A549 (cell line): ENCODE data around the gene ANAPC7. TPM values are rescaled to one million over a fixed set of nuclear protein-coding genes. Genes with fewer than 3 reads are reported as not detected.
A peak's percentile ranks its signal among the peaks of the same experiment; 100 is the strongest.

ENCODE experiments used
- ATAC-seq, 2 experiments: fragments of 200-7000 bp in 1 of 2; fragments of >200 bp in 1 of 2; cut with Nextera tagmentation in 1 of 2; cut with Tn5 transposase in 1 of 2; 3 replicates each; pipeline versions ENCODE4 v1.8.0 to v1.9.1; 2018 to 2020; ENCODE audit warnings: mild to moderate bottlenecking in 1 of 2, moderate library complexity in 1 of 2
- CTCF ChIA-PET: fragments of 300-600 bp; sonication (Branson Sonifier 250); formaldehyde crosslinking; extraction: SDS; loops from one replicate; lab custom pipeline; 2021; ENCODE audit warnings: antibody characterized with exemption, inconsistent platforms; lab: Yijun Ruan, JAX
- POLR2A ChIA-PET: fragments of 350-600 bp; formaldehyde crosslinking; extraction: SDS; loops from one replicate; lab custom pipeline; 2021; ENCODE audit warnings: antibody characterized with exemption, inconsistent platforms; lab: Yijun Ruan, JAX
- DNase-seq, 2 experiments: peaks; one replicate each; pipeline versions ENCODE4 v3.0.0 to v3.0.0-alpha.2; 2011 to 2016; ENCODE audit warnings: low read depth in 1 of 2, low spot score in 1 of 2
- FAIRE-seq: peaks from 2 replicates; lab custom pipeline; 2011; peaks lifted over from hg19 to GRCh38; lab: Jason Lieb, UNC
- H3K27ac ChIP-seq, 2 experiments: fragments of >200 bp; sonication (Bioruptor Twin); formaldehyde crosslinking; 3 replicates each; pipeline ENCODE4 v1.5.1; 2016 to 2017
- H3K4me1 ChIP-seq: fragments of >200 bp; sonication (Bioruptor Twin); formaldehyde crosslinking; 3 replicates; pipeline ENCODE4 v1.6.1; 2016
- H3K4me2 ChIP-seq: fragments of >200 bp; sonication (Bioruptor Twin); formaldehyde crosslinking; 3 replicates; pipeline ENCODE4 v1.6.1; 2016
- H3K4me3 ChIP-seq: fragments of >200 bp; sonication (Bioruptor Twin); formaldehyde crosslinking; 3 replicates; pipeline ENCODE4 v1.5.1; 2016
- H3K9me3 ChIP-seq: fragments of >200 bp; sonication (Bioruptor Twin); formaldehyde crosslinking; 3 replicates; pipeline ENCODE4 v1.6.1; 2016
- CHD4 ChIP-seq: fragments of 200-600 bp; sonication (generic); IDR thresholded peaks from 2 replicates; pipeline ENCODE4 v1.6.1; 2016; ENCODE audit warnings: antibody characterized with exemption, mild to moderate bottlenecking, borderline replicate concordance
- EHF ChIP-seq: fragments of 250-450 bp; sonication (Bioruptor Pico); IDR thresholded peaks from 2 replicates; pipeline ENCODE4 v1.5.0; 2020; ENCODE audit warnings: mild to moderate bottlenecking
- EP300 ChIP-seq, 2 experiments: fragments of >200 bp; sonication (Bioruptor Twin); formaldehyde crosslinking; IDR thresholded peaks; 2 replicates in 1 of 2; 3 replicates in 1 of 2; pipeline ENCODE4 v1.6.1; 2016 to 2017
- ESRRA ChIP-seq: fragments of 150-350 bp; IDR thresholded peaks from 2 replicates; pipeline ENCODE4 v1.6.1; 2014; ENCODE audit warnings: mild to moderate bottlenecking, low read length, borderline replicate concordance
- FOSL2 ChIP-seq, 2 experiments: fragments of 450-650 bp in 1 of 2; fragments of >200 bp in 1 of 2; sonication (Bioruptor Twin) in 1 of 2; formaldehyde crosslinking; IDR thresholded peaks; 2 replicates each; pipeline versions ENCODE4 v1.5.0 to v1.6.1; 2016 to 2020; ENCODE audit warnings: mild to moderate bottlenecking in 1 of 2, moderate library complexity in 1 of 2
- HOXA7 ChIP-seq: fragments of 250-450 bp; sonication (Bioruptor Pico); IDR thresholded peaks from 2 replicates; pipeline ENCODE4 v1.5.0; 2020; ENCODE audit warnings: mild to moderate bottlenecking, moderate library complexity
- HOXB13 ChIP-seq: fragments of 250-450 bp; sonication (Bioruptor Pico); IDR thresholded peaks from 2 replicates; pipeline ENCODE4 v1.5.0; 2020; ENCODE audit warnings: low read depth, mild to moderate bottlenecking, moderate library complexity
- JUNB ChIP-seq: fragments of >200 bp; sonication (Bioruptor Twin); formaldehyde crosslinking; IDR thresholded peaks from 2 replicates; pipeline ENCODE4 v1.6.1; 2016
- KDM5A ChIP-seq: fragments of 200-600 bp; sonication (generic); IDR thresholded peaks from 2 replicates; pipeline ENCODE4 v1.6.1; 2016; ENCODE audit warnings: antibody characterized with exemption, mild to moderate bottlenecking
- MAFK ChIP-seq: fragments of 450-650 bp; IDR thresholded peaks from 2 replicates; pipeline ENCODE4 v1.6.1; 2014; ENCODE audit not compliant: partially characterized antibody
- MYC ChIP-seq: IDR thresholded peaks from 2 replicates; pipeline ENCODE4 v1.6.1; 2012; ENCODE audit warnings: mild to moderate bottlenecking, inconsistent platforms, low read length, improper control_type of control experiment, borderline replicate concordance
- NFE2L2 ChIP-seq: fragments of 150-350 bp; conservative IDR thresholded peaks from 2 replicates; pipeline ENCODE4 v1.6.1; 2014; ENCODE audit warnings: low read length
- NR3C1 ChIP-seq: fragments of >200 bp; sonication (Bioruptor Twin); formaldehyde crosslinking; IDR thresholded peaks from 3 replicates; pipeline ENCODE4 v1.6.1; 2017
- POLR2A ChIP-seq: IDR thresholded peaks from 2 replicates; pipeline ENCODE4 v1.6.1; 2012; ENCODE audit warnings: mild to moderate bottlenecking, low read length
- RFX5 ChIP-seq: fragments of 450-650 bp; IDR thresholded peaks from 2 replicates; pipeline ENCODE4 v1.7.1; 2014; ENCODE audit warnings: antibody characterized with exemption, mild to moderate bottlenecking, moderate library complexity
- SMC3 ChIP-seq: fragments of >200 bp; sonication (Bioruptor Twin); formaldehyde crosslinking; IDR thresholded peaks from 3 replicates; pipeline ENCODE4 v1.6.1; 2018; ENCODE audit warnings: inconsistent platforms
- ZC3H11A ChIP-seq: fragments of 450-650 bp; IDR thresholded peaks from 2 replicates; pipeline ENCODE4 v1.6.1; 2014; ENCODE audit warnings: antibody characterized with exemption, mild to moderate bottlenecking
- ZFP36 ChIP-seq: fragments of 450-650 bp; IDR thresholded peaks from 2 replicates; pipeline ENCODE4 v1.6.1; 2014; ENCODE audit warnings: borderline replicate concordance; ENCODE audit not compliant: partially characterized antibody
- ZSCAN20 ChIP-seq: fragments of 250-450 bp; sonication (Bioruptor Pico); IDR thresholded peaks from 2 replicates; pipeline ENCODE4 v1.8.0; 2022; ENCODE audit warnings: mild to moderate bottlenecking, moderate library complexity
- WGBS: methylation state at CpG from one replicate; pipeline ENCODE4 v1.1.6; 2017; ENCODE audit errors: missing lambda C conversion rate; 5-methylcytosine and 5-hydroxymethylcytosine counted together
- polyA plus RNA-seq, 4 experiments: library from polyadenylated mRNA; depleted of rRNA in 3 of 4; stranded (reverse); fragments of >200 nt; fragmentation: RNase III in 1 of 4; extraction: RNeasy Plus Mini Kit Qiagen cat#74134 plus additional on column Dnase treatment in 1 of 4; gene quantifications; 2 replicates in 3 of 4; 3 replicates in 1 of 4; pipeline ENCODE4 v1.2.3, GENCODE V29; 2011 to 2017
- TF ChIP-seq, protein P1 (sequence below): fragments of 250-450 bp; sonication (Bioruptor Pico); IDR thresholded peaks from 2 replicates; pipeline ENCODE4 v1.5.0; 2021; ENCODE audit warnings: mild to moderate bottlenecking, moderate library complexity, borderline replicate concordance
- TF ChIP-seq, protein P2 (sequence below): IDR thresholded peaks from 2 replicates; pipeline ENCODE4 v1.6.1; 2012
- TF ChIP-seq, protein P3 (sequence below): fragments of 150-350 bp; IDR thresholded peaks from 2 replicates; pipeline ENCODE4 v1.6.1; 2014; ENCODE audit warnings: low read depth, mild to moderate bottlenecking, low read length
- TF ChIP-seq, protein P4 (sequence below): IDR thresholded peaks from 2 replicates; pipeline ENCODE4 v1.6.1; 2012; ENCODE audit warnings: low read depth, borderline replicate concordance
- TF ChIP-seq, protein P5 (sequence below): fragments of 250-450 bp; sonication (Bioruptor Pico); IDR thresholded peaks from 2 replicates; pipeline ENCODE4 v1.5.0; 2020; ENCODE audit warnings: low read depth, mild to moderate bottlenecking, moderate library complexity

ANAPC7 gene
- polyA plus RNA-seq, 2 of the 4 experiments (the other 2 are of a cell fraction), result 66.1 to 122 TPM

DNA sequence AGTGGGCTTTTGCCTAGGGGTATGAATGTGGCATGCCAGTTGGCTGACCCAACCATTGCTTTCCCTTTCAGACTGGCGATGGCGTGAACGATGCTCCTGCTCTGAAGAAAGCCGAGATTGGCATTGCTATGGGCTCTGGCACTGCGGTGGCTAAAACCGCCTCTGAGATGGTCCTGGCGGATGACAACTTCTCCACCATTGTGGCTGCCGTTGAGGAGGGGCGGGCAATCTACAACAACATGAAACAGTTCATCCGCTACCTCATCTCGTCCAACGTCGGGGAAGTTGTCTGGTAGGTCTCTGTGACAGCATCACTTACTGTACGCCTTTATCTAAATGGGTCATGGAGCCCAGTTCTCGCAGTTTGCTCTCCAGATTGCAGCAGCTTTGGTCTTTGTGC lies 61.4 kb downstream of the ANAPC7 start:
- ChIA-PET POLR2A (no interaction called here), CTCF (interaction anchor here (1.2 kb wide), 1 partner anchor 243 kb away, joined by 6 read pairs; no protein-coding TSS in a partner anchor)
- Histone ChIP-seq H3K27ac (0 out of 6 replicates have a peak overlapping the region, but pooled peaks of 1 of the 2 experiments have one; percentile 1), H3K4me1 (peaks cover 46% of the 10 kb centered on the region), H3K9me3 (no peaks in the 10 kb centered on the region), H3K4me2 (no peak overlapping the region), H3K4me3 (no peak overlapping the region)
- ATAC-seq (no peak), FAIRE-seq (no peak), DNase-seq (no peak)
- TF ChIP-seq SMC3 (no peak), EHF (no peak), MAFK (no peak), KDM5A (no peak), JUNB (no peak), HOXB13 (CRISPR knock-in tag) (no peak), POLR2A (no peak), CHD4 (no peak), ZC3H11A (no peak), ZSCAN20 (CRISPR knock-in tag) (no peak), NFE2L2 (no peak), FOSL2 (IDR thresholded peaks at IDR 0.05) (no peak), FOSL2 (CRISPR knock-in tag; IDR thresholded peaks at IDR 0.05) (no peak), ZFP36 (no peak), HOXA7 (CRISPR knock-in tag) (no peak)
- TF ChIP-seq, protein P1, sequence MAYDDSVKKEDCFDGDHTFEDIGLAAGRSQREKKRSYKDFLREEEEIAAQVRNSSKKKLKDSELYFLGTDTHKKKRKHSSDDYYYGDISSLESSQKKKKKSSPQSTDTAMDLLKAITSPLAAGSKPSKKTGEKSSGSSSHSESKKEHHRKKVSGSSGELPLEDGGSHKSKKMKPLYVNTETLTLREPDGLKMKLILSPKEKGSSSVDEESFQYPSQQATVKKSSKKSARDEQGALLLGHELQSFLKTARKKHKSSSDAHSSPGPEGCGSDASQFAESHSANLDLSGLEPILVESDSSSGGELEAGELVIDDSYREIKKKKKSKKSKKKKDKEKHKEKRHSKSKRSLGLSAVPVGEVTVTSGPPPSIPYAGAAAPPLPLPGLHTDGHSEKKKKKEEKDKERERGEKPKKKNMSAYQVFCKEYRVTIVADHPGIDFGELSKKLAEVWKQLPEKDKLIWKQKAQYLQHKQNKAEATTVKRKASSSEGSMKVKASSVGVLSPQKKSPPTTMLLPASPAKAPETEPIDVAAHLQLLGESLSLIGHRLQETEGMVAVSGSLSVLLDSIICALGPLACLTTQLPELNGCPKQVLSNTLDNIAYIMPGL (CRISPR knock-in tag), result no peak
- TF ChIP-seq, protein P2, sequence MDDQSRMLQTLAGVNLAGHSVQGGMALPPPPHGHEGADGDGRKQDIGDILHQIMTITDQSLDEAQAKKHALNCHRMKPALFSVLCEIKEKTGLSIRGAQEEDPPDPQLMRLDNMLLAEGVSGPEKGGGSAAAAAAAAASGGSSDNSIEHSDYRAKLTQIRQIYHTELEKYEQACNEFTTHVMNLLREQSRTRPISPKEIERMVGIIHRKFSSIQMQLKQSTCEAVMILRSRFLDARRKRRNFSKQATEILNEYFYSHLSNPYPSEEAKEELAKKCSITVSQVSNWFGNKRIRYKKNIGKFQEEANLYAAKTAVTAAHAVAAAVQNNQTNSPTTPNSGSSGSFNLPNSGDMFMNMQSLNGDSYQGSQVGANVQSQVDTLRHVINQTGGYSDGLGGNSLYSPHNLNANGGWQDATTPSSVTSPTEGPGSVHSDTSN, result no peak
- TF ChIP-seq, protein P3, sequence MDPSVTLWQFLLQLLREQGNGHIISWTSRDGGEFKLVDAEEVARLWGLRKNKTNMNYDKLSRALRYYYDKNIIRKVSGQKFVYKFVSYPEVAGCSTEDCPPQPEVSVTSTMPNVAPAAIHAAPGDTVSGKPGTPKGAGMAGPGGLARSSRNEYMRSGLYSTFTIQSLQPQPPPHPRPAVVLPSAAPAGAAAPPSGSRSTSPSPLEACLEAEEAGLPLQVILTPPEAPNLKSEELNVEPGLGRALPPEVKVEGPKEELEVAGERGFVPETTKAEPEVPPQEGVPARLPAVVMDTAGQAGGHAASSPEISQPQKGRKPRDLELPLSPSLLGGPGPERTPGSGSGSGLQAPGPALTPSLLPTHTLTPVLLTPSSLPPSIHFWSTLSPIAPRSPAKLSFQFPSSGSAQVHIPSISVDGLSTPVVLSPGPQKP, result no peak
- TF ChIP-seq, protein P4, sequence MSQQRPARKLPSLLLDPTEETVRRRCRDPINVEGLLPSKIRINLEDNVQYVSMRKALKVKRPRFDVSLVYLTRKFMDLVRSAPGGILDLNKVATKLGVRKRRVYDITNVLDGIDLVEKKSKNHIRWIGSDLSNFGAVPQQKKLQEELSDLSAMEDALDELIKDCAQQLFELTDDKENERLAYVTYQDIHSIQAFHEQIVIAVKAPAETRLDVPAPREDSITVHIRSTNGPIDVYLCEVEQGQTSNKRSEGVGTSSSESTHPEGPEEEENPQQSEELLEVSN, result no peak
- 94% methylated on average over 15 of the region's 15 CpGs for WGBS

DNA sequence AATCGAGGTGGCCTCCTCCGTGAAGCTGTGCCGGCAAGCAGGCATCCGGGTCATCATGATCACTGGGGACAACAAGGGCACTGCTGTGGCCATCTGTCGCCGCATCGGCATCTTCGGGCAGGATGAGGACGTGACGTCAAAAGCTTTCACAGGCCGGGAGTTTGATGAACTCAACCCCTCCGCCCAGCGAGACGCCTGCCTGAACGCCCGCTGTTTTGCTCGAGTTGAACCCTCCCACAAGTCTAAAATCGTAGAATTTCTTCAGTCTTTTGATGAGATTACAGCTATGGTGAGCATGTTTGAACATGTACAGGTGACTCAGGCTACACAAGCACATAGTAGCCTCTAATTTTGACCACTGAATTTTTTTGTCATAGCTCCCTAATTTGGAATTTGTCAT lies 62.8 kb downstream of the ANAPC7 start:
- peak overlapping the region; percentile 45 to 57 for H3K27ac ChIP-seq
- ATAC-seq, result no peak
- H3K9me3 ChIP-seq, result no peaks in the 10 kb centered on the region
- ChIA-PET POLR2A (interaction anchor here (1.8 kb wide), 1 partner anchor 8 kb away, joined by 9 read pairs; no protein-coding TSS in a partner anchor), CTCF (interaction anchor here (1.0 to 2.8 kb wide), 5 partner anchors 9 to 116 kb away, joined by 3 to 9 read pairs (median 4); no protein-coding TSS in a partner anchor)
- TF ChIP-seq RFX5, result no peak
- no peak for TF ChIP-seq MYC
- no peak for TF ChIP-seq HOXB13 (CRISPR knock-in tag)
- TF ChIP-seq NR3C1, result no peak
- TF ChIP-seq ESRRA, result no peak
- TF ChIP-seq, protein P5, sequence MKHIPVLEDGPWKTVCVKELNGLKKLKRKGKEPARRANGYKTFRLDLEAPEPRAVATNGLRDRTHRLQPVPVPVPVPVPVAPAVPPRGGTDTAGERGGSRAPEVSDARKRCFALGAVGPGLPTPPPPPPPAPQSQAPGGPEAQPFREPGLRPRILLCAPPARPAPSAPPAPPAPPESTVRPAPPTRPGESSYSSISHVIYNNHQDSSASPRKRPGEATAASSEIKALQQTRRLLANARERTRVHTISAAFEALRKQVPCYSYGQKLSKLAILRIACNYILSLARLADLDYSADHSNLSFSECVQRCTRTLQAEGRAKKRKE (CRISPR knock-in tag), result no peak
- TF ChIP-seq EP300 (IDR thresholded peaks at IDR 0.05), result no peak
- no peak for FAIRE-seq
- DNase-seq, result no peak
- no peak overlapping the region; the same call in 2 of the 3 replicates for H3K4me2 ChIP-seq
- H3K4me1 ChIP-seq, result peaks cover 61% of the 10 kb centered on the region
- 91% methylated on average over 18 of the region's 18 CpGs for WGBS
- H3K4me3 ChIP-seq, result no peak overlapping the region
